Measurements from ENCODE around the gene ILK. TPM values are rescaled to one million over a fixed set of nuclear protein-coding genes. Genes with fewer than 3 reads are reported as not detected.

The ILK gene
- total RNA-seq, 1 experiment from 2014 or later = 69.7 TPM

DNA sequence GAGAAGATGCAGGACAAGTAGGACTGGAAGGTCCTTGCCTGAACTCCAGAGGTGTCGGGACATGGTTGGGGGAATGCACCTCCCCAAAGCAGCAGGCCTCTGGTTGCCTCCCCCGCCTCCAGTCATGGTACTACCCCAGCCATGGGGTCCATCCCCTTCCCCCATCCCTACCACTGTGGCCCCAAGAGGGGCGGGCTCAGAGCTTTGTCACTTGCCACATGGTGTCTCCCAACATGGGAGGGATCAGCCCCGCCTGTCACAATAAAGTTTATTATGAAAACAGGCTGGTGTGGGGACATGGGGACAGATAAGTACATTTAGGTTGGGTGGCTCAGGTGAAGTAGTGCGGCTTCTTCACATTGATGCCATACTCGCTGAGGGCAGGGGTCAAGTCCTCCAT lies 7.0 kb downstream of the ILK start:
- Histone ChIP-seq H4K20me1 (ENCODE audit: insufficient read depth) (no peaks in the 10 kb centered on the region), H3K4me2 (peak overlapping the region; percentile 88; the same call in 1 of the 2 replicates), H3K27me3 (ENCODE audit: insufficient read depth, low read depth) (no peaks in the 10 kb centered on the region), H3K9me3 (ENCODE audit: insufficient read depth, low read depth) (no peaks in the 10 kb centered on the region), H3K79me2 (ENCODE audit: low read depth) (peaks cover 21% of the 10 kb centered on the region), H3K4me3 (no peak overlapping the region), H3F3A (ENCODE audit: insufficient read depth, low read depth) (peaks cover 26% of the 10 kb centered on the region), H3K4me1 (replicated peaks; ENCODE audit: insufficient read depth) (peaks cover 25% of the 10 kb centered on the region), H2AFZ (no peak overlapping the region), H3K9me2 (ENCODE audit: insufficient read depth) (no peaks in the 10 kb centered on the region), H3K36me3 (ENCODE audit: low read depth) (peaks cover 4% of the 10 kb centered on the region; the same call in 1 of the 2 replicates), H3K27ac (no peak overlapping the region)
- DNase-seq = no peak
- ChIA-PET POLR2A (ENCODE audit: unreplicated experiment) (no interaction called here), CTCF (no interaction called here)
- TSS peak; percentile 37 for BruUV-seq (replicated peaks)
- TF ChIP-seq, protein P1, sequence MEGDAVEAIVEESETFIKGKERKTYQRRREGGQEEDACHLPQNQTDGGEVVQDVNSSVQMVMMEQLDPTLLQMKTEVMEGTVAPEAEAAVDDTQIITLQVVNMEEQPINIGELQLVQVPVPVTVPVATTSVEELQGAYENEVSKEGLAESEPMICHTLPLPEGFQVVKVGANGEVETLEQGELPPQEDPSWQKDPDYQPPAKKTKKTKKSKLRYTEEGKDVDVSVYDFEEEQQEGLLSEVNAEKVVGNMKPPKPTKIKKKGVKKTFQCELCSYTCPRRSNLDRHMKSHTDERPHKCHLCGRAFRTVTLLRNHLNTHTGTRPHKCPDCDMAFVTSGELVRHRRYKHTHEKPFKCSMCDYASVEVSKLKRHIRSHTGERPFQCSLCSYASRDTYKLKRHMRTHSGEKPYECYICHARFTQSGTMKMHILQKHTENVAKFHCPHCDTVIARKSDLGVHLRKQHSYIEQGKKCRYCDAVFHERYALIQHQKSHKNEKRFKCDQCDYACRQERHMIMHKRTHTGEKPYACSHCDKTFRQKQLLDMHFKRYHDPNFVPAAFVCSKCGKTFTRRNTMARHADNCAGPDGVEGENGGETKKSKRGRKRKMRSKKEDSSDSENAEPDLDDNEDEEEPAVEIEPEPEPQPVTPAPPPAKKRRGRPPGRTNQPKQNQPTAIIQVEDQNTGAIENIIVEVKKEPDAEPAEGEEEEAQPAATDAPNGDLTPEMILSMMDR (conservative IDR thresholded peaks at IDR 0.05) = no peak
- no peak for TF ChIP-seq EZH2 (IDR thresholded peaks at IDR 0.05; ENCODE audit: low read depth)
- intact Hi-C loops (cut with micrococcal nuclease; ENCODE audit: unreplicated experiment) = no loop called here

DNA sequence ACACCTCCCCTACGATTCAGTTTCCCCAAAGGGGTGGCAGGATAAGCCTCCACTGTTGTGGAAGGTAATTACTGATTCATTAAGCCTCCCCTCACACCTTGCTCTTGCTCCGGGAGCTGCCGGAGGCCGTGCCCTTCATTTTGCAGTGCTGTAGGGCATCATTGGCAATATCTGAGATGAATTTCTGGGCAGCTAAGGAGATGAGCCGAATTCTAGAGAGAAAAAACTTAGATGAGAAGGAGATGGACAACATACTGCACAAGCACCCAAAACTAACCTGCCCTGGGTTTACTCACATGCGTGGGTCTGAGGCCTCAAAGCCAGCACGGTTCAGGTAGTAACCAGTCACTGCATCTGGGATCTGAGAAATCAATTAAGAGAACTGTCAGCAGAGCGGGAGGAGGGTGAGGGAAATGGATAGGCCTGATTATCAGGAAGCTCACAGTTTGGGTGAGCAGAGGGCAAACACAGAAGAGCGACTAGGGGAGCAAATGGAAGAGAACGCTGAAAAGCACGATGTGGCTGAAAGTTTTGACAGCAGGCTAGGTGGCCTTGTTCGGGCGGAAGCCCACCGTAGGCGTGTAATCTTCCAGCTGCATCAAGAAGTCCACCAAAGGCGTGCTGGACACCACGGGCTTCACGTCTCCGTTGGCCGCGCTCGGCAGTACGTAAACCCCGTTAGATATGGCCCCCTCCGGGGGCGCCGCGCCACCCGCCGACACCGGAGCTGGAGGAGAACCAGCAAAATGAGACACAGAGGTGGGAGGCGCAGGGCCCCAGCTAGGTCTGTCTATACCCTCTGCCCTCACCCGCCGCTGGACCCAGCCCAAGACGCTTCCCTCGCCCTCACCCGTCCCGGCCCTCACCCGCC lies 7.8 kb downstream of the ILK start:
- ChIA-PET CTCF (no interaction called here), POLR2A (ENCODE audit: unreplicated experiment) (interaction anchor here (0.5 to 0.8 kb wide), 5 partner anchors 8 to 880 kb away, joined by 3 to 13 read pairs (median 5); partner anchors contain the start of gene MRPL17)
- no peaks in the 10 kb centered on the region for H4K20me1 ChIP-seq (ENCODE audit: insufficient read depth)
- H3K36me3 ChIP-seq (ENCODE audit: low read depth) = peaks cover 4% of the 10 kb centered on the region; the same call in 1 of the 2 replicates
- no peak overlapping the region for H3K27ac ChIP-seq
- peaks cover 20% of the 10 kb centered on the region for H3K4me1 ChIP-seq (replicated peaks; ENCODE audit: insufficient read depth)
- peak overlapping the region; percentile 98 for H3K4me3 ChIP-seq
- intact Hi-C loops (cut with micrococcal nuclease; ENCODE audit: unreplicated experiment) = no loop called here
- TF ChIP-seq, protein P1 (conservative IDR thresholded peaks at IDR 0.05) = no peak
- TF ChIP-seq EZH2 (IDR thresholded peaks at IDR 0.05; ENCODE audit: low read depth) = no peak
- DNase-seq = no peak
- H3K79me2 ChIP-seq (ENCODE audit: low read depth) = peaks cover 14% of the 10 kb centered on the region
- no peaks in the 10 kb centered on the region for H3K9me3 ChIP-seq (ENCODE audit: insufficient read depth, low read depth)
- no peaks in the 10 kb centered on the region for H3K27me3 ChIP-seq (ENCODE audit: insufficient read depth, low read depth)
- H3K9me2 ChIP-seq (ENCODE audit: insufficient read depth) = no peaks in the 10 kb centered on the region
- peaks cover 23% of the 10 kb centered on the region for H3F3A ChIP-seq (ENCODE audit: insufficient read depth, low read depth)
- 0 out of 2 replicates have a peak overlapping the region, but pooled peaks have one; percentile 55 for H2AFZ ChIP-seq
- BruUV-seq (replicated peaks) = no TSS peak
- H3K4me2 ChIP-seq = peak overlapping the region; percentile 88

DNA sequence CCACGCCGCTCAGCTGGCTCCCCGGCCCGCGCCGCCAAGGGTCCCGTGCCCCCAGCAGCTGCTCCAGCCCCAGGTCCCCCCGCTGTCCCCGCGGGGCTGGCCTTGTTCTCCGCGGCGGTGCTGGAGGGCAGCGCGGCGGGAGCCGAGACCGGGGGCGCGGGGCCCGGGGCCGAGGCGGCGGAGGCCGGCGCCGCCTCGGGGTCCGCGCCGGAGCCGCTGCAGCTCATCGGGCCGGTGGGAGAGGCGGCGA lies 8.3 kb downstream of the ILK start:
- Histone ChIP-seq H3K9me3 (ENCODE audit: insufficient read depth, low read depth) (no peaks in the 10 kb centered on the region), H3K79me2 (ENCODE audit: low read depth) (peaks cover 10% of the 10 kb centered on the region), H3K4me2 (peak overlapping the region; percentile 88), H3K36me3 (ENCODE audit: low read depth) (peaks cover 4% of the 10 kb centered on the region; the same call in 1 of the 2 replicates), H2AFZ (0 out of 2 replicates have a peak overlapping the region, but pooled peaks have one; percentile 55), H3F3A (ENCODE audit: insufficient read depth, low read depth) (peaks cover 19% of the 10 kb centered on the region), H3K4me3 (peak overlapping the region; percentile 98), H3K27ac (no peak overlapping the region), H3K27me3 (ENCODE audit: insufficient read depth, low read depth) (no peaks in the 10 kb centered on the region), H3K4me1 (replicated peaks; ENCODE audit: insufficient read depth) (peaks cover 15% of the 10 kb centered on the region), H3K9me2 (ENCODE audit: insufficient read depth) (no peaks in the 10 kb centered on the region), H4K20me1 (ENCODE audit: insufficient read depth) (no peaks in the 10 kb centered on the region)
- POLR2A ChIA-PET (ENCODE audit: unreplicated experiment) = interaction anchor here (0.5 to 0.8 kb wide), 4 partner anchors 9 to 879 kb away, joined by 3 to 13 read pairs (median 4); partner anchors contain the start of gene MRPL17
- TF ChIP-seq, protein P1 (conservative IDR thresholded peaks at IDR 0.05) = no peak
- no TSS peak for BruUV-seq (replicated peaks)
- CTCF ChIA-PET = no interaction called here
- intact Hi-C loops (cut with micrococcal nuclease; ENCODE audit: unreplicated experiment) = loop anchor here (1.0 kb wide), 1 partner anchor 71 kb away; the partner anchor contains the start of gene MRPL17
- peak in 1 of 2 experiments; percentile 11 for DNase-seq

Data from PC-9 (cell line).